Measurements from ENCODE around the gene TEX19.

TEX19 gene

GRCh38 chr17:82327289-82327688 lies 31.8 kb upstream of the TEX19 start:
- in situ Hi-C loops (cut with HindIII; ENCODE audit: low sequenced_read_pairs) = no loop called here
- no peak overlapping the region for H3K4me3 ChIP-seq (ENCODE audit: low read depth, low read length)
- DNase-seq (ENCODE audit: low read depth) = no peak
- TF ChIP-seq CTCF (IDR thresholded peaks at IDR 0.05; ENCODE audit: low read depth, low read length, missing control alignments) = no peak

GRCh38 chr17:82327757-82328140 lies 31.3 kb upstream of the TEX19 start:
- no peak overlapping the region for H3K4me3 ChIP-seq (ENCODE audit: low read depth, low read length)
- DNase-seq (ENCODE audit: low read depth) = no peak
- in situ Hi-C loops (cut with HindIII; ENCODE audit: low sequenced_read_pairs) = no loop called here
- no peak for TF ChIP-seq CTCF (IDR thresholded peaks at IDR 0.05; ENCODE audit: low read depth, low read length, missing control alignments)

- no peak for TF ChIP-seq CTCF (IDR thresholded peaks at IDR 0.05; ENCODE audit: low read depth, low read length, missing control alignments)
- DNase-seq (ENCODE audit: low read depth) = no peak
- in situ Hi-C loops (cut with HindIII; ENCODE audit: low sequenced_read_pairs) = no loop called here
- no peak overlapping the region for H3K4me3 ChIP-seq (ENCODE audit: low read depth, low read length)
Measured at GRCh38 chr17:82328141-82328993, 30.7 kb upstream of the TEX19 start.

- TF ChIP-seq CTCF (IDR thresholded peaks at IDR 0.05; ENCODE audit: low read depth, low read length, missing control alignments) = no peak
- in situ Hi-C loops (cut with HindIII; ENCODE audit: low sequenced_read_pairs) = no loop called here
- H3K4me3 ChIP-seq (ENCODE audit: low read depth, low read length) = no peak overlapping the region
- DNase-seq (ENCODE audit: low read depth) = no peak
Measured at GRCh38 chr17:82328994-82329507, 30.0 kb upstream of the TEX19 start.

GRCh38 chr17:82329683-82330321 lies 29.2 kb upstream of the TEX19 start:
- in situ Hi-C loops (cut with HindIII; ENCODE audit: low sequenced_read_pairs) = no loop called here
- TF ChIP-seq CTCF (IDR thresholded peaks at IDR 0.05; ENCODE audit: low read depth, low read length, missing control alignments) = no peak
- DNase-seq (ENCODE audit: low read depth) = no peak
- no peak overlapping the region for H3K4me3 ChIP-seq (ENCODE audit: low read depth, low read length)

GRCh38 chr17:82330322-82331239 lies 28.5 kb upstream of the TEX19 start:
- DNase-seq (ENCODE audit: low read depth) = no peak
- no peak for TF ChIP-seq CTCF (IDR thresholded peaks at IDR 0.05; ENCODE audit: low read depth, low read length, missing control alignments)
- in situ Hi-C loops (cut with HindIII; ENCODE audit: low sequenced_read_pairs) = no loop called here
- H3K4me3 ChIP-seq (ENCODE audit: low read depth, low read length) = no peak overlapping the region

Measured in astrocyte of the cerebellum (primary cell).